Trophoblast cell (in vitro differentiated cells and primary cell): Measurements from ENCODE around the gene RAMP3.

Experiments used
- DNase-seq, 2 donors: peaks; one replicate each; pipeline ENCODE4 v3.0.0-alpha.2; 2016
- H2AFZ ChIP-seq: 2 replicates; pipeline ENCODE4 v1.6.1; 2013; ENCODE audit warnings: low read length, moderate library complexity, mild to moderate bottlenecking; ENCODE audit not compliant: insufficient read depth, poor library complexity
- H2AK5ac ChIP-seq: 2 replicates; pipeline ENCODE4 v1.6.1; 2013; ENCODE audit warnings: mild to moderate bottlenecking, low read length
- H2BK120ac ChIP-seq: 2 replicates; pipeline ENCODE4 v1.6.1; 2013; ENCODE audit warnings: low read length, mild to moderate bottlenecking, moderate library complexity; ENCODE audit not compliant: insufficient read depth, poor library complexity
- H2BK12ac ChIP-seq: 2 replicates; pipeline ENCODE4 v1.6.1; 2013; ENCODE audit warnings: mild to moderate bottlenecking, low read length, moderate library complexity
- H2BK5ac ChIP-seq: 2 replicates; pipeline ENCODE4 v1.6.1; 2013; ENCODE audit warnings: low read length, low read depth, moderate library complexity, mild to moderate bottlenecking; ENCODE audit not compliant: poor library complexity
- H3K14ac ChIP-seq: 2 replicates; pipeline ENCODE4 v1.6.1; 2013; ENCODE audit warnings: mild to moderate bottlenecking, low read length
- H3K18ac ChIP-seq: 2 replicates; pipeline ENCODE4 v1.6.1; 2013; ENCODE audit warnings: mild to moderate bottlenecking, low read length
- H3K23ac ChIP-seq: 2 replicates; pipeline ENCODE4 v1.6.1; 2013; ENCODE audit warnings: low read length
- H3K27ac ChIP-seq: 2 replicates; pipeline ENCODE4 v1.5.1; 2013; ENCODE audit warnings: low read depth, mild to moderate bottlenecking, inconsistent platforms, low read length, moderate library complexity
- H3K27me3 ChIP-seq: 2 replicates; pipeline ENCODE4 v1.6.1; 2013; ENCODE audit warnings: inconsistent platforms, mild to moderate bottlenecking, low read length, moderate library complexity; ENCODE audit not compliant: insufficient read depth
- H3K36me3 ChIP-seq, 2 experiments: 1 replicate in 1 of 2; 2 replicates in 1 of 2; pipeline ENCODE4 v1.6.1; 2013; ENCODE audit warnings: low read length in 2 of 2, mild to moderate bottlenecking in 2 of 2, moderate library complexity in 1 of 2; ENCODE audit not compliant: insufficient read depth in 2 of 2, control insufficient read depth in 1 of 2
- H3K4ac ChIP-seq: 2 replicates; pipeline ENCODE4 v1.6.1; 2013; ENCODE audit warnings: low read depth, mild to moderate bottlenecking, low read length, moderate library complexity
- H3K4me1 ChIP-seq, 2 experiments: 1 replicate in 1 of 2; 2 replicates in 1 of 2; pipeline ENCODE4 v1.6.1; 2013; ENCODE audit warnings: low read length in 2 of 2, mild to moderate bottlenecking in 2 of 2, moderate library complexity in 1 of 2; ENCODE audit not compliant: insufficient read depth in 2 of 2, control insufficient read depth in 1 of 2
- H3K4me2 ChIP-seq: 2 replicates; pipeline ENCODE4 v1.6.1; 2013; ENCODE audit warnings: inconsistent platforms, mild to moderate bottlenecking, low read length, moderate library complexity
- H3K4me3 ChIP-seq: 2 replicates; pipeline ENCODE4 v1.5.1; 2013; ENCODE audit warnings: mild to moderate bottlenecking, low read depth, low read length, inconsistent platforms
- H3K79me1 ChIP-seq: one replicate; pipeline ENCODE4 v1.6.1; 2013; ENCODE audit warnings: low read length
- H3K79me2 ChIP-seq: 2 replicates; pipeline ENCODE4 v1.6.1; 2013; ENCODE audit warnings: low read length, mild to moderate bottlenecking; ENCODE audit not compliant: control insufficient read depth, insufficient read depth, poor library complexity
- H3K9ac ChIP-seq: 2 replicates; pipeline ENCODE4 v1.6.1; 2013; ENCODE audit warnings: mild to moderate bottlenecking, low read length
- H3K9me3 ChIP-seq: 2 replicates; pipeline ENCODE4 v1.6.1; 2013; ENCODE audit warnings: low read depth, mild to moderate bottlenecking, control low read depth, inconsistent platforms, low read length; ENCODE audit not compliant: insufficient read depth
- H4K12ac ChIP-seq: 2 replicates; pipeline ENCODE4 v1.6.1; 2013; ENCODE audit warnings: low read depth, mild to moderate bottlenecking, low read length, moderate library complexity
- H4K8ac ChIP-seq: 2 replicates; pipeline ENCODE4 v1.6.1; 2013; ENCODE audit warnings: low read depth, mild to moderate bottlenecking, low read length, moderate library complexity
- H4K91ac ChIP-seq: one replicate; pipeline ENCODE4 v1.6.1; 2013; ENCODE audit warnings: low read depth, mild to moderate bottlenecking, low read length, moderate library complexity
- WGBS: extraction: QIAGEN DNeasy Blood & Tissue Kit; methylation state at CpG from one replicate; pipeline ENCODE4 v1.1.7; 2013; ENCODE audit warnings: missing lambda C conversion rate; ENCODE audit not compliant: insufficient read length, insufficient coverage; ENCODE audit errors: extremely low coverage; 5-methylcytosine and 5-hydroxymethylcytosine counted together

Gene RAMP3

DNA sequence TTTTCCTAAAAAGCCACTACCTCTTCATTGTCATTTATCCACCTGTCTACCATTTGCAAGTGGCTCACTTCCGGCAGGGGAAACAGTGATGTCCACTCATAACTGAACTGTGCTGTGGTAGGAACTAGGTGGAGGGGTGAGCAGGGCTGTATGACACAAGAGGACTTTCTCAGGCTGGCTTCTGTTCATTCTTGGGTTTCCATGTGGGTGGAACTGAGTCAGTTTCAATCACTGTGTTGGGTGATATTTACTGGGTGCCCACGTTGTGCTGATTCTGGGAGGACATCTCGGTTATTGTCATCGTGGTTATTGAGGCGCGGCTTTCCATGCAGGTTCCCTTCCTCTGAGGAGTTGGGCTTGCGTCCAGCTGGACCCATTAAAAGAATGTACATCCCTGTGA lies 38.8 kb downstream of the RAMP3 start:
- Histone ChIP-seq H4K91ac (no peak overlapping the region), H3K9me3 (peaks cover 2% of the 10 kb centered on the region), H3K79me2 (no peaks in the 10 kb centered on the region), H3K23ac (no peak overlapping the region), H3K4me3 (no peak overlapping the region), H2AK5ac (no peak overlapping the region), H3K4ac (no peak overlapping the region), H2BK12ac (no peak overlapping the region), H3K9ac (no peak overlapping the region), H3K18ac (no peak overlapping the region), H2BK5ac (no peak overlapping the region), H3K79me1 (no peaks in the 10 kb centered on the region), H3K27ac (no peak overlapping the region), H4K12ac (no peak overlapping the region), H3K36me3 (no peaks in the 10 kb centered on the region), H3K27me3 (no peaks in the 10 kb centered on the region), H3K4me2 (no peak overlapping the region), H3K14ac (no peak overlapping the region), H2AFZ (no peak overlapping the region), H4K8ac (no peak overlapping the region), H2BK120ac (no peak overlapping the region), H3K4me1 (no peaks in the 10 kb centered on the region)
- WGBS: no CpG with 5 or more reads among the region's 7 CpGs
- no peak for DNase-seq

DNA sequence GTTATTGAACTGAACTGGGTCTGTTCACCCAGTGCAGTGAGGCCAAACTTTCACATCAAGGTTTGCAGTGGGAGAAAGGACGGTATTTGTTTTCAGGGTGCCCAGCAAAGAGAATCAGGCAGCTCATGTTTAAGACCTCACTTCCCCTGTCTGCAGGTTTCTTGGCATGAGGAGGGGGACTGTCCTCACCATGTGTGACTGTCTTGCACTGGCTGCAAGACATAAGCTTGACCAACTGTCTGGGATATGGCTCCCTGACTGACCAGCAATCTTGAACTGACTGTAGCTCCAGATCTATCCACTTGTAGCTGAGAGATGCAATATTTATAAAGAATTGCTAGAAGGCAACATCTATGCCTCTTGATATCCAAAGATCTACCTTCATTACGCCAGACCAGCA lies 39.9 kb downstream of the RAMP3 start:
- Histone ChIP-seq H3K4ac (no peak overlapping the region), H3K23ac (no peak overlapping the region), H3K18ac (no peak overlapping the region), H2BK12ac (no peak overlapping the region), H3K9me3 (peaks cover under 1% of the 10 kb centered on the region), H2BK5ac (no peak overlapping the region), H3K79me1 (no peaks in the 10 kb centered on the region), H3K36me3 (no peaks in the 10 kb centered on the region), H4K8ac (no peak overlapping the region), H4K12ac (no peak overlapping the region), H3K4me1 (no peaks in the 10 kb centered on the region), H3K14ac (no peak overlapping the region), H3K27me3 (no peaks in the 10 kb centered on the region), H3K79me2 (no peaks in the 10 kb centered on the region), H3K4me2 (no peak overlapping the region), H2BK120ac (no peak overlapping the region), H3K27ac (no peak overlapping the region), H3K9ac (no peak overlapping the region), H4K91ac (no peak overlapping the region), H2AFZ (no peak overlapping the region), H3K4me3 (no peak overlapping the region), H2AK5ac (no peak overlapping the region)
- WGBS: no CpG with 5 or more reads among the region's 2 CpGs
- no peak for DNase-seq

DNA sequence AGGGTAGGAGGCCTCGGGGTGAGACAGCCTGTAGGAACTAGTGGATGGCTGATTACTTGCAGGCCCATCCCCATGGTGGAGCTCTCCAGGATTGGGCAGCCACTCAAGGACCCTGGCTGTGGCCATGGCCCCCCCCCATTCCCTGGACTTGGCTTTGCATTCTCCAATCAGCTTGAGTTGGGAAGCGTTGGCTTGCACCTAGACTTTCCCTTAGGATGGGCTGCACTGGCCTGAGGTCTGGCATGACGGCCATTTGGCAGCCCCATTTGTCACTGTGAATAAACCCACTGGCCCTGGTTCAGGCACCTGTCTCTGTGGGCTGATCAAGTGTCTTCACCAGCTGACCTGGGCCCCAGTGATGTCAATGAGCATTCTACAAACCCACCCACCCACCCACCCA lies 41.4 kb downstream of the RAMP3 start:
- H2BK12ac ChIP-seq: no peak overlapping the region
- H3K9me3 ChIP-seq: no peaks in the 10 kb centered on the region
- no peak overlapping the region for H4K91ac ChIP-seq
- no peak for DNase-seq
- H3K14ac ChIP-seq: no peak overlapping the region
- H3K79me2 ChIP-seq: no peaks in the 10 kb centered on the region
- H4K12ac ChIP-seq: no peak overlapping the region
- no peaks in the 10 kb centered on the region for H3K4me1 ChIP-seq
- H3K4me2 ChIP-seq: no peak overlapping the region
- no peak overlapping the region for H2AFZ ChIP-seq
- no peak overlapping the region for H2BK5ac ChIP-seq
- H3K4ac ChIP-seq: no peak overlapping the region
- H3K27ac ChIP-seq: no peak overlapping the region
- no CpG with 5 or more reads among the region's 3 CpGs for WGBS
- no peak overlapping the region for H3K18ac ChIP-seq
- no peak overlapping the region for H3K23ac ChIP-seq
- H3K9ac ChIP-seq: no peak overlapping the region
- H2BK120ac ChIP-seq: no peak overlapping the region
- no peak overlapping the region for H2AK5ac ChIP-seq
- H3K27me3 ChIP-seq: no peaks in the 10 kb centered on the region
- H3K79me1 ChIP-seq: no peaks in the 10 kb centered on the region
- no peak overlapping the region for H3K4me3 ChIP-seq
- no peaks in the 10 kb centered on the region for H3K36me3 ChIP-seq
- no peak overlapping the region for H4K8ac ChIP-seq

DNA sequence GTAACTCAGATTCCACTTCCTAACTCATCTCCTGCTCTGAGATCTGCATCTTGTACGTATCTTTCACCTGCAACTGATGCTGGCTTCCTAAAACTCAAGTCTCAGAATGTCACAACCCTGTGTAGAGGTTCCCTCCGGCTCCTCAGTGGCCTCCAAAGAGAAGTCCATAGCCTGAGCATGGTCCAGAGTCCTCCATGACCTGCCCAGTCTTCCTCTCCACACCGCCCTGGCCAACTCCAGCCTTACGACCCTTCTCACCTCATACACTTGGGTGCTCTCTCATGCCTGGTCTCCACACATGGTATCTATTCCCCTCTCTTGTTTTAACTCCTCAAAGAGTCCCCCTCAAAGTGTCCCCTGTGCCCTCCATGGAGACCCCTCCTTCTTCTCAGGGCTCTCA lies 41.9 kb downstream of the RAMP3 start:
- DNase-seq: no peak

More for the DNA sequence above, 41.9 kb downstream of the RAMP3 start:
- Histone ChIP-seq H3K79me1 (no peaks in the 10 kb centered on the region), H3K18ac (no peak overlapping the region), H3K9ac (no peak overlapping the region), H3K4ac (no peak overlapping the region), H4K12ac (no peak overlapping the region), H3K4me3 (no peak overlapping the region), H3K79me2 (no peaks in the 10 kb centered on the region), H2AK5ac (no peak overlapping the region), H3K27ac (no peak overlapping the region), H4K8ac (no peak overlapping the region), H2AFZ (no peak overlapping the region), H2BK12ac (no peak overlapping the region), H2BK5ac (no peak overlapping the region), H3K9me3 (no peaks in the 10 kb centered on the region), H3K4me2 (no peak overlapping the region), H2BK120ac (no peak overlapping the region), H3K23ac (no peak overlapping the region), H3K36me3 (no peaks in the 10 kb centered on the region), H4K91ac (no peak overlapping the region), H3K14ac (no peak overlapping the region), H3K27me3 (no peaks in the 10 kb centered on the region), H3K4me1 (no peaks in the 10 kb centered on the region)
- WGBS: no CpG with 5 or more reads among the region's 4 CpGs
